Measurements from ENCODE around the gene WIPF2. TPM values are rescaled to one million over a fixed set of nuclear protein-coding genes. Genes with fewer than 3 reads are reported as not detected.

The WIPF2 gene
- total RNA-seq, 1 experiment from 2014 or later, result 6.0 TPM

- peak; percentile 63 for DNase-seq
- H2AFZ ChIP-seq (ENCODE audit: low read length), result peak overlapping the region; percentile 72
- peak overlapping the region; percentile 69 for H3K9ac ChIP-seq (ENCODE audit: low read length)
- ChIA-PET POLR2A (ENCODE audit: unreplicated experiment) (interaction anchor here (0.6 kb wide), 1 partner anchor 49 kb away, joined by 9 read pairs; no protein-coding TSS in a partner anchor), CTCF (interaction anchor here (1.4 kb wide), 1 partner anchor 14 kb away, joined by 9 read pairs; no protein-coding TSS in a partner anchor)
- peaks cover 40% of the 10 kb centered on the region for H3K79me2 ChIP-seq (ENCODE audit: low read length)
- no peaks in the 10 kb centered on the region for H3F3A ChIP-seq (ENCODE audit: low read length, unreplicated experiment)
- no peaks in the 10 kb centered on the region for H3K36me3 ChIP-seq (ENCODE audit: low read depth, low read length)
- no peaks in the 10 kb centered on the region for H3K27me3 ChIP-seq (ENCODE audit: low read length)
- H3K9me2 ChIP-seq (replicated peaks; ENCODE audit: low read length), result no peaks in the 10 kb centered on the region
- peak overlapping the region; percentile 83 for H3K27ac ChIP-seq (ENCODE audit: low read length)
- H3K4me3 ChIP-seq (ENCODE audit: low read length), result peak overlapping the region; percentile 99
- H4K20me1 ChIP-seq (ENCODE audit: low read length), result peaks cover 10% of the 10 kb centered on the region; the same call in 1 of the 2 replicates
- peaks cover 74% of the 10 kb centered on the region for H3K4me1 ChIP-seq (ENCODE audit: insufficient read depth, low read length)
- peak overlapping the region; percentile 93 for H3K4me2 ChIP-seq (ENCODE audit: low read length)
- TF ChIP-seq EZH2 (IDR thresholded peaks at IDR 0.05; ENCODE audit: low read length, unreplicated experiment) (no peak), CTCF (conservative IDR thresholded peaks at IDR 0.05; ENCODE audit: low read depth, low read length) (no peak; the same call in 1 of the 2 replicates), EZH2phosphoT487 (IDR thresholded peaks at IDR 0.05; ENCODE audit: borderline replicate concordance, low read length) (no peak)
- intact Hi-C loops (cut with micrococcal nuclease), result loop anchor here (2.0 kb wide), 1 partner anchor 24 kb away; no protein-coding TSS in a partner anchor
- ATAC-seq, result peak; percentile 7
- BruUV-seq (replicated peaks), result no TSS peak
- H3K9me3 ChIP-seq (ENCODE audit: low read length), result no peaks in the 10 kb centered on the region
These were observed 97.7 kb downstream of the WIPF2 start for GRCh38 chr17:40316571-40317344.

GRCh38 chr17:40317345-40317873, 98.3 kb downstream of the WIPF2 start:
- H3K27ac ChIP-seq (ENCODE audit: low read length), result peak overlapping the region; percentile 83
- H3K9me3 ChIP-seq (ENCODE audit: low read length), result no peaks in the 10 kb centered on the region
- POLR2A ChIA-PET (ENCODE audit: unreplicated experiment), result interaction anchor here (0.6 kb wide), 1 partner anchor 48 kb away, joined by 9 read pairs; no protein-coding TSS in a partner anchor
- peaks cover 10% of the 10 kb centered on the region; the same call in 1 of the 2 replicates for H4K20me1 ChIP-seq (ENCODE audit: low read length)
- intact Hi-C loops (cut with micrococcal nuclease), result loop anchor here (2.0 kb wide), 1 partner anchor 23 kb away; no protein-coding TSS in a partner anchor
- peak overlapping the region; percentile 93 for H3K4me2 ChIP-seq (ENCODE audit: low read length)
- no peaks in the 10 kb centered on the region for H3K9me2 ChIP-seq (replicated peaks; ENCODE audit: low read length)
- no peaks in the 10 kb centered on the region for H3F3A ChIP-seq (ENCODE audit: low read length, unreplicated experiment)
- TF ChIP-seq EZH2phosphoT487 (IDR thresholded peaks at IDR 0.05; ENCODE audit: borderline replicate concordance, low read length) (no peak), CTCF (conservative IDR thresholded peaks at IDR 0.05; ENCODE audit: low read depth, low read length) (peak; percentile 38), EZH2 (IDR thresholded peaks at IDR 0.05; ENCODE audit: low read length, unreplicated experiment) (no peak)
- H3K4me3 ChIP-seq (ENCODE audit: low read length), result peak overlapping the region; percentile 99
- H3K36me3 ChIP-seq (ENCODE audit: low read depth, low read length), result no peaks in the 10 kb centered on the region
- peaks cover 47% of the 10 kb centered on the region for H3K79me2 ChIP-seq (ENCODE audit: low read length)
- H3K9ac ChIP-seq (ENCODE audit: low read length), result peak overlapping the region; percentile 69
- CTCF ChIA-PET, result interaction anchor here (0.5 to 1.4 kb wide), 3 partner anchors 14 to 677 kb away, joined by 3 to 9 read pairs (median 5); partner anchors contain the start of gene WIPF2
- peaks cover 74% of the 10 kb centered on the region for H3K4me1 ChIP-seq (ENCODE audit: insufficient read depth, low read length)
- TSS peak; percentile 92 for BruUV-seq (replicated peaks)
- peak; percentile 61 for DNase-seq
- peak overlapping the region; percentile 72; the same call in 1 of the 2 replicates for H2AFZ ChIP-seq (ENCODE audit: low read length)
- ATAC-seq, result peak; percentile 10; the same call in 1 of the 2 replicates
- no peaks in the 10 kb centered on the region for H3K27me3 ChIP-seq (ENCODE audit: low read length)
